Measurements from ENCODE around the gene SENP3. TPM values are rescaled to one million over a fixed set of nuclear protein-coding genes. Genes with fewer than 3 reads are reported as not detected.

SENP3 gene
- total and polyA plus RNA-seq, 2 experiments from 2014 or later, result 35.4 to 61.1 TPM

DNA sequence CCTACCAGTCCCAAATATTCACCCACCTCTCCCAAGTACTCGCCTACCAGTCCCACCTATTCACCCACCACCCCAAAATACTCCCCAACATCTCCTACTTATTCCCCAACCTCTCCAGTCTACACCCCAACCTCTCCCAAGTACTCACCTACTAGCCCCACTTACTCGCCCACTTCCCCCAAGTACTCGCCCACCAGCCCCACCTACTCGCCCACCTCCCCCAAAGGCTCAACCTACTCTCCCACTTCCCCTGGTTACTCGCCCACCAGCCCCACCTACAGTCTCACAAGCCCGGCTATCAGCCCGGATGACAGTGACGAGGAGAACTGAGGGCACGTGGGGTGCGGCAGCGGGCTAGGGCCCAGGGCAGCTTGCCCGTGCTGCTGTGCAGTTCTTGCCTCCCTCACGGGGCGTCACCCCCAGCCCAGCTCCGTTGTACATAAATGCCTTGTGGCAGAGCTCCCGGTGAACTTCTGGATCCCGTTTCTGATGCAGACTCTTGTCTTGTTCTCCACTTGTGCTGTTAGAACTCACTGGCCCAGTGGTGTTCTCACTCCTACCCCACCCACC is 47.8 kb upstream of the SENP3 start:
- no peak overlapping the region for H3K27ac ChIP-seq
- no peaks in the 10 kb centered on the region for H3K27me3 ChIP-seq
- H3K4me2 ChIP-seq, result no peak overlapping the region
- TF ChIP-seq, protein P1, sequence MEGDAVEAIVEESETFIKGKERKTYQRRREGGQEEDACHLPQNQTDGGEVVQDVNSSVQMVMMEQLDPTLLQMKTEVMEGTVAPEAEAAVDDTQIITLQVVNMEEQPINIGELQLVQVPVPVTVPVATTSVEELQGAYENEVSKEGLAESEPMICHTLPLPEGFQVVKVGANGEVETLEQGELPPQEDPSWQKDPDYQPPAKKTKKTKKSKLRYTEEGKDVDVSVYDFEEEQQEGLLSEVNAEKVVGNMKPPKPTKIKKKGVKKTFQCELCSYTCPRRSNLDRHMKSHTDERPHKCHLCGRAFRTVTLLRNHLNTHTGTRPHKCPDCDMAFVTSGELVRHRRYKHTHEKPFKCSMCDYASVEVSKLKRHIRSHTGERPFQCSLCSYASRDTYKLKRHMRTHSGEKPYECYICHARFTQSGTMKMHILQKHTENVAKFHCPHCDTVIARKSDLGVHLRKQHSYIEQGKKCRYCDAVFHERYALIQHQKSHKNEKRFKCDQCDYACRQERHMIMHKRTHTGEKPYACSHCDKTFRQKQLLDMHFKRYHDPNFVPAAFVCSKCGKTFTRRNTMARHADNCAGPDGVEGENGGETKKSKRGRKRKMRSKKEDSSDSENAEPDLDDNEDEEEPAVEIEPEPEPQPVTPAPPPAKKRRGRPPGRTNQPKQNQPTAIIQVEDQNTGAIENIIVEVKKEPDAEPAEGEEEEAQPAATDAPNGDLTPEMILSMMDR (IDR thresholded peaks at IDR 0.05; ENCODE audit: poor library complexity), result no peak
- TF ChIP-seq EZH2 (IDR thresholded peaks at IDR 0.05; ENCODE audit: borderline replicate concordance) (no peak), EZH2phosphoT487 (IDR thresholded peaks at IDR 0.05; ENCODE audit: low read depth, severe bottlenecking, unreplicated experiment) (no peak)
- no peaks in the 10 kb centered on the region for H3K4me1 ChIP-seq (ENCODE audit: insufficient read depth)
- H4K20me1 ChIP-seq (ENCODE audit: insufficient read depth, poor library complexity, severe bottlenecking), result no peaks in the 10 kb centered on the region
- H3K9me2 ChIP-seq (replicated peaks; ENCODE audit: insufficient read depth), result no peaks in the 10 kb centered on the region
- DNase-seq (ENCODE audit: low spot score), result no peak
- no peak overlapping the region for H3K4me3 ChIP-seq
- H3K36me3 ChIP-seq (replicated peaks; ENCODE audit: insufficient read depth, low read depth), result no peaks in the 10 kb centered on the region
- no peaks in the 10 kb centered on the region for H3K9me3 ChIP-seq (ENCODE audit: low read depth)
- WGBS (ENCODE audit: low lambda C conversion rate, missing lambda C conversion rate), result 87% methylated on average over 15 of the region's 17 CpGs
- no peaks in the 10 kb centered on the region for H3K79me2 ChIP-seq
- no peak overlapping the region for H2AFZ ChIP-seq

DNA sequence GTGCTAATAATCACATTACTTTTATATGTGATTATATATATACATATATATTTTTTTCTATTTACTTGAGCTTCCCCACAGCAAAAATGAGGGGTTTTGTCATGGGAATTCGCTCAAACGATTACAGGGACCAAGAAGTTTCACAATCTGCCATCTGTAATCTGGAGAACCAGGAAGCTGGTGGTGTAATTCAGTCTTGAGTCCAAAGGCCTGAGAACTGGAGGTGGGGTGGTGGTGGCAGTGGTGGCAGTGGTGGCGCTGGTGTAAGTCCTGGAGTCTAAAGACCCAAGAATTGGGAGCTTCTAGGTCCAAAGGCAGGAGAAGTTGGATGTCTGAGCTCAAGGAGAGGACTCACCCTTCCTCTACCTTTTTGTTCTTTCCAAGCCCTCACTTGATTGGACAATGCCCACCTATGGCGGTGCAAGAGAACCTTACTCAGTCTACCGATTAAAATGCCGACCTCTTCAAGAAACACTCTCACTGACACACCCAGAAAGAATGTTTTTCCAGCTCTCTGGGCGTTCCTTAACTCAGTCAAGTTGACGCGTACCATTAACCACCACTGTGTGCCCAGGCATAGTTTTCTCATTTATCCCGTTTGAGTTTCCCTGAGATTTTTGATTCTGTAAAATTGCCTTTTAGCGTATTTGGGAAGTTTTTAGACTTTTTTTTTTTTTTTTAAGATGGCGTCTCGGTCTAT is 45.7 kb upstream of the SENP3 start:
- Histone ChIP-seq H3K4me3 (no peak overlapping the region), H3K4me1 (ENCODE audit: insufficient read depth) (no peaks in the 10 kb centered on the region), H3K36me3 (replicated peaks; ENCODE audit: insufficient read depth, low read depth) (no peaks in the 10 kb centered on the region), H3K27me3 (no peaks in the 10 kb centered on the region), H4K20me1 (ENCODE audit: insufficient read depth, poor library complexity, severe bottlenecking) (no peaks in the 10 kb centered on the region), H3K27ac (no peak overlapping the region), H3K9me2 (replicated peaks; ENCODE audit: insufficient read depth) (no peaks in the 10 kb centered on the region), H3K9me3 (ENCODE audit: low read depth) (no peaks in the 10 kb centered on the region), H3K79me2 (no peaks in the 10 kb centered on the region), H2AFZ (no peak overlapping the region), H3K4me2 (no peak overlapping the region)
- TF ChIP-seq, protein P1 (IDR thresholded peaks at IDR 0.05; ENCODE audit: poor library complexity), result no peak
- no peak for TF ChIP-seq EZH2 (IDR thresholded peaks at IDR 0.05; ENCODE audit: borderline replicate concordance)
- no peak for TF ChIP-seq EZH2phosphoT487 (IDR thresholded peaks at IDR 0.05; ENCODE audit: low read depth, severe bottlenecking, unreplicated experiment)
- DNase-seq (ENCODE audit: low spot score), result peak; percentile 17
- WGBS (ENCODE audit: low lambda C conversion rate, missing lambda C conversion rate), result 92% methylated on average over 13 of the region's 13 CpGs

GRCh38 chr17:7523033-7523432 is 38.7 kb upstream of the SENP3 start:
- Histone ChIP-seq H3K4me1 (ENCODE audit: insufficient read depth) (no peaks in the 10 kb centered on the region), H3K4me2 (no peak overlapping the region), H3K79me2 (no peaks in the 10 kb centered on the region), H3K9me3 (ENCODE audit: low read depth) (no peaks in the 10 kb centered on the region), H3K27me3 (no peaks in the 10 kb centered on the region), H2AFZ (no peak overlapping the region), H3K9me2 (replicated peaks; ENCODE audit: insufficient read depth) (no peaks in the 10 kb centered on the region), H3K4me3 (no peak overlapping the region), H3K36me3 (replicated peaks; ENCODE audit: insufficient read depth, low read depth) (no peaks in the 10 kb centered on the region), H4K20me1 (ENCODE audit: insufficient read depth, poor library complexity, severe bottlenecking) (no peaks in the 10 kb centered on the region), H3K27ac (no peak overlapping the region)
- 54% methylated on average over 10 of the region's 10 CpGs for WGBS (ENCODE audit: low lambda C conversion rate, missing lambda C conversion rate)
- TF ChIP-seq, protein P1 (IDR thresholded peaks at IDR 0.05; ENCODE audit: poor library complexity), result peak; percentile 18
- TF ChIP-seq EZH2phosphoT487 (IDR thresholded peaks at IDR 0.05; ENCODE audit: low read depth, severe bottlenecking, unreplicated experiment), result no peak
- no peak for TF ChIP-seq EZH2 (IDR thresholded peaks at IDR 0.05; ENCODE audit: borderline replicate concordance)
- no peak for DNase-seq (ENCODE audit: low spot score)
